Right atrium auricular region (tissue), 2 donors: ENCODE data around the gene KCNA2. TPM values are rescaled to one million over a fixed set of nuclear protein-coding genes. Genes with fewer than 3 reads are reported as not detected.

Experiments used
- DNase-seq: peaks from one replicate; pipeline ENCODE4 v3.0.0-alpha.2; 2019; ENCODE audit warnings: low spot score
- H3K27ac ChIP-seq, 2 donors: fragments of 200-600 bp; sonication (generic); 1 replicate in 1 of 2; 2 replicates in 1 of 2; pipeline ENCODE4 v1.5.1; 2016 to 2019
- H3K27me3 ChIP-seq, 2 donors: fragments of 200-600 bp; sonication (generic); one replicate each; pipeline versions ENCODE4 v1.5.1 to v1.6.0; 2017 to 2019
- H3K36me3 ChIP-seq: fragments of 200-600 bp; sonication (generic); one replicate; pipeline ENCODE4 v1.5.1; 2016
- H3K4me1 ChIP-seq, 2 donors: fragments of 200-600 bp; sonication (generic); one replicate each; pipeline versions ENCODE4 v1.5.1 to v1.6.0; 2017 to 2019
- H3K4me3 ChIP-seq, 2 donors: fragments of 200-600 bp; sonication (generic); 1 replicate in 1 of 2; 2 replicates in 1 of 2; pipeline ENCODE4 v1.5.1; 2017 to 2019; ENCODE audit warnings: mild to moderate bottlenecking in 1 of 2, moderate library complexity in 1 of 2
- H3K9me3 ChIP-seq, 2 donors: fragments of 200-600 bp; sonication (generic); one replicate each; pipeline ENCODE4 v1.5.1; 2019
- total RNA-seq, 2 donors: library from RNA; depleted of rRNA; stranded (reverse); fragments of >200 nt; gene quantifications; one replicate each; pipeline ENCODE4 v1.1.0, GENCODE V29; 2016
- TF ChIP-seq, protein P1 (sequence below), 2 donors: fragments of 200-600 bp; sonication (generic); IDR thresholded peaks; one replicate each; pipeline ENCODE4 v1.5.1; 2019; ENCODE audit warnings: antibody characterized with exemption in 2 of 2

Gene KCNA2
- total RNA-seq, 2 donors from 2014 or later, result 0.28 to 0.78 TPM

DNA sequence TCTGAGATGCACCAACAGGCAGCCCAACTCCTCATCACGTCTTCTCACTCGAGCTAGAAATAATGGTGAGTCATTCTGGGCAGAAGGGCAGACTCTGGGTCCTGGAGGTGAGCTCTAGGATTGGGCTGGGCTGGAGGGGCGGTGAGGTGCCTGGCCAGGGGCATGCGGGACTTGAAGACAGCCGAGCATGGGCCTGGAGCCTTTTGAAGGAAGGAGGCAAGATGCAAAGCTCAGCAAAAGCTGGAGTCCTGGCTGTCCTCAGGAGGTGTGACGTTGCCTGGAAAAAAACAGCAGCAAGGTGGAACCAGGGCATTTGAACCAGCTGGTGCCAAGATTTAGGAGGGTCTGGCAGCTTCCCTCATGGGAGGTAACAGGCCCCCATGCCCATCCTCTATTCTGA, 712 bp downstream of the KCNA2 start:
- Histone ChIP-seq H3K27ac (no peak overlapping the region), H3K4me3 (peak overlapping the region in 1 of 2 donors; percentile 63), H3K36me3 (no peaks in the 10 kb centered on the region), H3K9me3 (no peaks in the 10 kb centered on the region), H3K4me1 (peaks cover 0 to 29% of the 10 kb centered on the region in 2 donors), H3K27me3 (peaks cover 0 to 6% of the 10 kb centered on the region in 2 donors)
- DNase-seq, result no peak
- TF ChIP-seq, protein P1, sequence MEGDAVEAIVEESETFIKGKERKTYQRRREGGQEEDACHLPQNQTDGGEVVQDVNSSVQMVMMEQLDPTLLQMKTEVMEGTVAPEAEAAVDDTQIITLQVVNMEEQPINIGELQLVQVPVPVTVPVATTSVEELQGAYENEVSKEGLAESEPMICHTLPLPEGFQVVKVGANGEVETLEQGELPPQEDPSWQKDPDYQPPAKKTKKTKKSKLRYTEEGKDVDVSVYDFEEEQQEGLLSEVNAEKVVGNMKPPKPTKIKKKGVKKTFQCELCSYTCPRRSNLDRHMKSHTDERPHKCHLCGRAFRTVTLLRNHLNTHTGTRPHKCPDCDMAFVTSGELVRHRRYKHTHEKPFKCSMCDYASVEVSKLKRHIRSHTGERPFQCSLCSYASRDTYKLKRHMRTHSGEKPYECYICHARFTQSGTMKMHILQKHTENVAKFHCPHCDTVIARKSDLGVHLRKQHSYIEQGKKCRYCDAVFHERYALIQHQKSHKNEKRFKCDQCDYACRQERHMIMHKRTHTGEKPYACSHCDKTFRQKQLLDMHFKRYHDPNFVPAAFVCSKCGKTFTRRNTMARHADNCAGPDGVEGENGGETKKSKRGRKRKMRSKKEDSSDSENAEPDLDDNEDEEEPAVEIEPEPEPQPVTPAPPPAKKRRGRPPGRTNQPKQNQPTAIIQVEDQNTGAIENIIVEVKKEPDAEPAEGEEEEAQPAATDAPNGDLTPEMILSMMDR (IDR thresholded peaks at IDR 0.05), result no peak

DNA sequence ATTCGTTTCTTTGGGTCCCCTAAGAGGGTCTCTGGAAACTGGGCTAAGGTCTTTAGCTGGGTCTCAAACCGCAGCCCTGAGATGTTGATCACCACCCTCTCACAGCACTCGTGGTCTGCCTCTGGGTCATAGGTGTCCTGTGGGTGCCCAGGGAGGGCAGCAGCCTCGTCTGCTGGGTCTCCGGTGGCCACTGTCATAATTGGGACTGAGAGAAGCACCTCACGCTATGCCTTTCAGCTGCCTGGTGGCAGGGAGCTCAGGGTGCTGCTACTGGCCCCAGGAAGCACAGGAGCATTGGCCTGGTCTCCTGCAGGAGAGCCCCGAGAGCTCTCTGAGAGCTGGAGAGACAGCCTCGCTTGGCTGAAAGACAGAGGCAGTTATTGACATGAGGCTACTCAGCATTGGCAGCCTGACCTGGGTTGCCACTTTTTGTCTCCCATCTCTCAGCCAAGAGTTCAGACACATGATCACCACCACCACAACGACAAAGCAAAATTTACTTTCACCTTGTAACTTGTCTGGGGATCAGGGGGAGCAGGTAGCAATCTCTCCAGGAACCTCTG, 1.5 kb downstream of the KCNA2 start:
- Histone ChIP-seq H3K9me3 (no peaks in the 10 kb centered on the region), H3K36me3 (no peaks in the 10 kb centered on the region), H3K4me3 (no peak overlapping the region), H3K4me1 (peaks cover 0 to 29% of the 10 kb centered on the region in 2 donors), H3K27me3 (peaks cover 0 to 6% of the 10 kb centered on the region in 2 donors), H3K27ac (no peak overlapping the region)
- TF ChIP-seq, protein P1 (IDR thresholded peaks at IDR 0.05), result no peak
- DNase-seq, result no peak

DNA sequence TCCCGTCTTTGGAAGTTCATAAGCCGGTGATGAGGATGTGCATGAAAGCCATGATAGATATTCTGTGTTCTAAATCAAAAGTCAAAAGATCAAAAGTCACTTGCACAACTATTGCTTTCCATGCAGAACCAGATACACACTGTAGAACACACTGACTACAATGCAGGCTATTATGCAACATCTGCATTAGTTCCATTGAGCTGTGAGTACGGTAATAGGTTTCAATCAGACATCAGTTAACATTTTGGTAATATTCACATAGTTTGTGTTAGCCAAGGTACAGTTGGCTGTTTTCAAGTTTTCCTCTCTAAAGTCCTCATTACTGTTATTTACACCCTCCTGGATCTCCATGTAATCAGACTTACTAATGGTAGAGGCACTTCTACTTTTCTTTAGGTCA, 3.1 kb downstream of the KCNA2 start:
- no peaks in the 10 kb centered on the region for H3K9me3 ChIP-seq

DNA sequence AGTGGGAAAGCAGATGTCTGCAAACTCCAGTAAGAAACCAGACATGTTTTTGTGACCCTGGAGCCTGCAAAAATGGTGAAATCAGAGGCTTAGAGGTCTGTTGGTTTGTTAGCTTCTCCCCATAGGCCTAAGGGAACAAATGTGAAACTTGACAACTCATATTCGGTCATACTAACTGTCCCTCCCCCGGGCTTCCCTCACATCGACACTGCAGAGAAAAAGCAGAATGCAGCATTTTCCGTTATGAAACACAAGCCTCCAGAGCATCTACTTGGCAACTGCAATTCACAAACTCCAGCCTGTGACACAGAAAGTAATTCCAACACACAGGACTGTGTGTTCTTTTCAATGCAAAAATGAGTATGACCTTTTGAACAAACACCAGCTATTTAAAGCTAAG, 3.7 kb downstream of the KCNA2 start:
- DNase-seq, result no peak
- no peaks in the 10 kb centered on the region for H3K9me3 ChIP-seq
- H3K4me1 ChIP-seq, result peaks cover 0 to 23% of the 10 kb centered on the region in 2 donors
- no peak overlapping the region for H3K4me3 ChIP-seq
- H3K27me3 ChIP-seq, result peaks cover 0 to 6% of the 10 kb centered on the region in 2 donors
- no peak overlapping the region for H3K27ac ChIP-seq
- no peaks in the 10 kb centered on the region for H3K36me3 ChIP-seq
- TF ChIP-seq, protein P1 (IDR thresholded peaks at IDR 0.05), result no peak

More for the DNA sequence above, 3.1 kb downstream of the KCNA2 start:
- no peaks in the 10 kb centered on the region for H3K36me3 ChIP-seq
- no peak overlapping the region for H3K27ac ChIP-seq
- peaks cover 0 to 6% of the 10 kb centered on the region in 2 donors for H3K27me3 ChIP-seq
- TF ChIP-seq, protein P1 (IDR thresholded peaks at IDR 0.05), result no peak
- H3K4me1 ChIP-seq, result peaks cover 0 to 29% of the 10 kb centered on the region in 2 donors
- DNase-seq, result no peak
- no peak overlapping the region for H3K4me3 ChIP-seq

DNA sequence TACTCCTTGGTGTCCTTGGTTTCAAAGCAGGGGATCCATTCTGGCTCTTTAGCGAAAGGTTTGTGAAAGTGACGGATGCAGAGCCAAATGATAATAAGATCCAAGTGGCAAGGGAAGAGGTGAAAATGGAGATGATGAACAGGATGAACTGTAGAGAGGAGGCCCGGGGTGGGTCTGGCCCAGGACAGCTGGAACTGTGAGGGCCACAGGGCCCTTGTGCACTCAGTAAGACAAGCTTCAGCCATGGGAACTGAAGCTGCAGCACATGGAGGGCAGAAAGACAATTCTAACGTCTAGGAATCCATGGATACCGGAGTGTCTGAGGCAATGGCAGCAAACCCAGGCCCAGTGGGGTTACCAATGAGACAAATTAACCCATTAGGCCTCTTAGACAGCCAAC, 4.8 kb downstream of the KCNA2 start:
- Histone ChIP-seq H3K36me3 (no peaks in the 10 kb centered on the region), H3K4me1 (peaks cover 0 to 13% of the 10 kb centered on the region in 2 donors), H3K4me3 (no peak overlapping the region), H3K27ac (no peak overlapping the region), H3K9me3 (no peaks in the 10 kb centered on the region), H3K27me3 (peaks cover 0 to 6% of the 10 kb centered on the region in 2 donors)
- DNase-seq, result no peak
- TF ChIP-seq, protein P1 (IDR thresholded peaks at IDR 0.05), result no peak

DNA sequence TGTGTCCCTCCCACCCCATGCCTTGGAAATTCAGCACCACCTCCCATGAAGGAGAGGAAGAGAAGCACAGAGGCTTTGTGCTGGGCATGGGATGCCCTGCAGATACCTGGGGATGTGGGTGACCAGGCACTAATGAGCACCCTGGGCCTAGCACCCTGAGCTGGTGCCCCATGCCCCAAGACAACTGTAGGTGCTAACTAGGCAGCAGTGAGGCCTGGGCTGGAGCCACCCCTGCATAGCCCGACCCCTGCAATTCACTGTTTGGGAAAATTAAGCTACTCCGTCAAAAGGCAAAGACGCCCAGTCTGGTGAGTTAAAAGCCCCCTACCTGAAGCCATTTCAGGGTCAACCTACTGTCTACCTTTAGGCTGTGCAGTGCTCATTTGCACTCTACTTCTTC, 5.4 kb downstream of the KCNA2 start:
- Histone ChIP-seq H3K36me3 (no peaks in the 10 kb centered on the region), H3K27ac (no peak overlapping the region), H3K4me1 (peaks cover 0 to 7% of the 10 kb centered on the region in 2 donors), H3K27me3 (peaks cover 0 to 6% of the 10 kb centered on the region in 2 donors), H3K4me3 (no peak overlapping the region), H3K9me3 (no peaks in the 10 kb centered on the region)
- TF ChIP-seq, protein P1 (IDR thresholded peaks at IDR 0.05), result no peak
- no peak for DNase-seq
